ENCODE measurements around the gene NPTN.

GRCh38 chr15:73570355-73571032 lies 62.7 kb downstream of the NPTN start:
- TF ChIP-seq CTCF (IDR thresholded peaks at IDR 0.05) (no peak), POLR2A (IDR thresholded peaks at IDR 0.05) (no peak)
